Ectodermal cell (in vitro differentiated cells): ENCODE data around the gene ARID4B.

ENCODE experiments used
- H3K27ac ChIP-seq: 2 replicates; pipeline ENCODE4 v1.7.0; 2013; ENCODE audit warnings: mild to moderate bottlenecking, low read depth, low read length; ENCODE audit not compliant: insufficient read depth, poor library complexity, severe bottlenecking
- H3K27me3 ChIP-seq: 2 replicates; pipeline ENCODE4 v1.7.0; 2013; ENCODE audit warnings: mild to moderate bottlenecking, low read length; ENCODE audit not compliant: insufficient read depth, control insufficient read depth, poor library complexity, severe bottlenecking
- H3K36me3 ChIP-seq: one replicate; pipeline ENCODE4 v1.7.0; 2013; ENCODE audit warnings: low read length; ENCODE audit not compliant: control insufficient read depth, insufficient read depth
- H3K4me1 ChIP-seq: one replicate; pipeline ENCODE4 v1.7.0; 2013; ENCODE audit warnings: low read length; ENCODE audit not compliant: control insufficient read depth, insufficient read depth
- H3K4me3 ChIP-seq: 2 replicates; pipeline ENCODE4 v1.7.0; 2013; ENCODE audit warnings: low read depth, low read length, control low read depth; ENCODE audit not compliant: insufficient read depth
- H3K9me3 ChIP-seq: 2 replicates; pipeline ENCODE4 v1.7.0; 2013; ENCODE audit warnings: mild to moderate bottlenecking, low read length, moderate library complexity; ENCODE audit not compliant: control insufficient read depth
- WGBS, 2 experiments: methylation state at CpG; one replicate each; pipeline ENCODE4 v1.1.7; 2013; ENCODE audit warnings: missing lambda C conversion rate in 2 of 2; 5-methylcytosine and 5-hydroxymethylcytosine counted together

ARID4B gene

DNA sequence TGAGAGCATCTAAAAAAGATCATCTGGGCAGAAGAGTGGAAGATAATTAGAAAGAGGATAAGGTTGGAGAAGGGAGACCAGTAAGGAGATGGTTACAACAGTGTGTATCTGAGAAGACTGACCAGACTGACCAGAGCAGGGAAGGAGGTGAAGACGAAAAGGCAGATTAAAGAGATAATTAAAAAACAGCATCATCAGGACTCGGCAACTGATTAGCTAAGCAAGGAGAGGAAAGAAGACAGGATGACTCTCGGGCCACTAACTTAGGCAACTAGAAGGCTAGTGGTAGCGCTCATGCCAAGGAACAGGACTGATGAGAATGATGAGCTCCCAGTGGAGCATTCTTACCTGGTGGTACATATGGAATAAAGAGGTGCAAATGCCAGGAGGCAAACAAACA lies 170.8 kb downstream of the ARID4B start:
- Histone ChIP-seq H3K27me3 (no peaks in the 10 kb centered on the region), H3K4me1 (no peaks in the 10 kb centered on the region), H3K9me3 (no peaks in the 10 kb centered on the region), H3K27ac (no peak overlapping the region), H3K36me3 (peaks cover 42% of the 10 kb centered on the region), H3K4me3 (no peak overlapping the region)
- WGBS, 2 experiments = 96 to 98% methylated on average over 4 of the region's 4 CpGs

DNA sequence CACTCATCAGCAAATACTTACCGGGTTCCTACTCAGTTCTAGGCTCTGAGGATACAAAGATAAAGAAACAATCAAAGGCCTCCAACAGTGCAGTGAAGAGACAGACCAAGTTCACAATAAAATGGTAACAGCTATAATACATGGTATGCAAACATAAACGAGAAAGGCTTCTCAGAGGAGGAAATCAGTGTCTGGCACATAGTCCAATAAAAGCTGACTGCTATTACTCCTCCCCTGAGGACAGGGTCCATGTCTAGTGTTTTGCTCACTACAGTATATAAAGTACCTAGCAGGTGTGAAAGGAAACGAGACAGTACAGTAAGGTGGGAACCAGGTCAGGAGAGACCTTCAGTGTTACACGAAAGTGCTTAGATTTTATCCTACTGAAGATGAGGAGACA lies 171.2 kb downstream of the ARID4B start:
- no peaks in the 10 kb centered on the region for H3K9me3 ChIP-seq
- no peak overlapping the region for H3K27ac ChIP-seq
- WGBS, 2 experiments = 93 to 96% methylated on average over 4 of the region's 4 CpGs
- H3K4me3 ChIP-seq = no peak overlapping the region
- H3K27me3 ChIP-seq = no peaks in the 10 kb centered on the region
- peaks cover 44% of the 10 kb centered on the region for H3K36me3 ChIP-seq
- no peaks in the 10 kb centered on the region for H3K4me1 ChIP-seq

- 98 to 99% methylated on average over 2 to 3 of the region's 3 CpGs for WGBS, 2 experiments
- no peaks in the 10 kb centered on the region for H3K9me3 ChIP-seq
- no peaks in the 10 kb centered on the region for H3K27me3 ChIP-seq
- H3K36me3 ChIP-seq = peaks cover 48% of the 10 kb centered on the region
- H3K4me3 ChIP-seq = no peak overlapping the region
- H3K4me1 ChIP-seq = no peaks in the 10 kb centered on the region
- no peak overlapping the region for H3K27ac ChIP-seq
These were observed 171.7 kb downstream of the ARID4B start for GRCh38 chr1:235156265-235156664.

DNA sequence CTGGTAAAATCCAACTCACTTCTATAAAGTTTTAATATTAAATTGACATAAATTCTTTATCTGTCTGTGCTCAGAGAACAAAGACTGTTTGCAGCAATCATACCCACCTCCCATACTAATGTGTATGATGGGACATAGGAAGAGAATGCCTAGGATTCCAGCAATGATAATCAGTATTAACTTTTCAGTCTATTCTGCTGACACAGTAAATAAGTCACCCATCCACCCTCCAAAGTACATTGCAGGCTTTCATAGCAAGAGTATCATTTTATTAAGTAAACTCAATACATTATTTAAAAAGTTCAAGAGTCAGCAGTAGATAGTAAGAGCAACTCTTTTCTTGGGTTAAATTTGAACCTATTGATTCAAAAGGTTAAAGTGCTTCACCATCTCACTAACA lies 175.7 kb downstream of the ARID4B start:
- Histone ChIP-seq H3K27ac (no peak overlapping the region), H3K4me3 (no peak overlapping the region), H3K36me3 (peaks cover 55% of the 10 kb centered on the region), H3K27me3 (no peaks in the 10 kb centered on the region), H3K4me1 (no peaks in the 10 kb centered on the region), H3K9me3 (no peaks in the 10 kb centered on the region)

DNA sequence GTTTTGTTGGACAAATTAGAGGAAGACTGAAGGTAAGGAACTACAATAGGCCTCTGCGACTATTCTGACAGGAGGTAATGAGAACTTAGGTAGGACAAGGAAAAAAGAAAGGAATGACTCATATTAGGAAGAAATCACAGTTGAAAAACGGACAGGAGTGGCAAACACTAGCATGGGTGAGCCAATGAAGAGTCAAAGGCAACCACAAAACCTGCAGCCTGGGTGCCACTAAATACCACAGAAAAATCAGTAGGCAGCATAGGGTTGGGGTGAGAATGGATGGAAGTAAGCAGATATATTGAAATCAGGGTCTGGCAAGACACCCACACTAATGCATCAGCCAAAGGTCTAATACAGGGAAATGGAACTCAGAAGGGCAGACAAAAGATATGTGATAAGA lies 176.9 kb downstream of the ARID4B start:
- no peak overlapping the region for H3K27ac ChIP-seq
- no peak overlapping the region for H3K4me3 ChIP-seq
- peaks cover 61% of the 10 kb centered on the region for H3K36me3 ChIP-seq
- no peaks in the 10 kb centered on the region for H3K27me3 ChIP-seq
- H3K4me1 ChIP-seq = no peaks in the 10 kb centered on the region
- WGBS, 2 experiments = 93 to 97% methylated on average over 2 of the region's 2 CpGs
- H3K9me3 ChIP-seq = no peaks in the 10 kb centered on the region

DNA sequence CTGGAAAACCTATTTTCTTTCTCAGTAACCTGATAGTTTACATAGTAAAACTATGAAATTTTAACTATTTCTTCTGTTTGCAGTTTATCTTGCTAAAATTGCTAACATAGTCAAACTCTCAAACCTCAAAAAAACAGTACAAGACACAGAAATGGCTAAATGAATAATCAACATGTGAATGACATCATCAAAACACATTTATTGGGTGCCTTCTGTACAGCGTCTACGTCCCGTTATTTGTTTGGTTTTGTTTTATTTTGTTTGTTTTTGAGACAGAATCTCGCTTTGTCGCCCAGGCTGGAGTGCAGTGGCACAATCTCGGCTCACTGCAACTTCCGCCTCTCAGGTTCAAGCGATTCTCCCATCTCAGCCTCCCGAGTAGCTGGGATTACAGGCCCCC lies 178.2 kb downstream of the ARID4B start:
- Histone ChIP-seq H3K27ac (no peak overlapping the region), H3K9me3 (no peaks in the 10 kb centered on the region), H3K36me3 (peaks cover 64% of the 10 kb centered on the region), H3K4me3 (no peak overlapping the region), H3K27me3 (no peaks in the 10 kb centered on the region), H3K4me1 (no peaks in the 10 kb centered on the region)
- 92 to 96% methylated on average over 9 of the region's 9 CpGs for WGBS, 2 experiments

- H3K27me3 ChIP-seq = no peaks in the 10 kb centered on the region
- H3K27ac ChIP-seq = no peak overlapping the region
- 77 to 87% methylated on average over 4 of the region's 4 CpGs for WGBS, 2 experiments
- H3K4me3 ChIP-seq = no peak overlapping the region
- H3K36me3 ChIP-seq = peaks cover 45% of the 10 kb centered on the region
- no peaks in the 10 kb centered on the region for H3K4me1 ChIP-seq
- no peaks in the 10 kb centered on the region for H3K9me3 ChIP-seq
These were observed 180.7 kb downstream of the ARID4B start for GRCh38 chr1:235147269-235147668.

DNA sequence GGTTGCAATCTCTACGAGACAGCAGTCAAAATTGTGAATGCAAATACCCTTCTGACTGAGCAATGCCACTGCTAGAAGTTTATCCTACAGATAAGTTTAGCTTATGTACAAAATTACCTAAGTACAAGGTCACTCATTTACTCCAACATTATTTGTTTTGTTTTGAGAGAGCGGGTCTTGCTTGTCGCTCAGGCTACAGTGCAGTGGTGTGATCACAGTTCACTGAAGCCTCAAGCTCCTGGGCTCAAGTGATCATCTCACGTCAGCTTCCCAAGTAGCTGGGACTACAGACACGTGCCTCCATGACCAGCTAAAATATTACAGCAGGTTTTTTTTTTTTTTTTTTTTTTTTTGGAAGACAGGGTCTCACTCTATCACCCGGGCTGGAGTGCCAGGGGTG lies 182.3 kb downstream of the ARID4B start:
- 95 to 98% methylated on average over 6 of the region's 6 CpGs for WGBS, 2 experiments
- H3K36me3 ChIP-seq = peaks cover 35% of the 10 kb centered on the region
- no peaks in the 10 kb centered on the region for H3K4me1 ChIP-seq

GRCh38 chr1:235142991-235143390 lies 185.0 kb downstream of the ARID4B start:
- no peaks in the 10 kb centered on the region for H3K27me3 ChIP-seq
- H3K4me3 ChIP-seq = no peak overlapping the region
- H3K9me3 ChIP-seq = no peaks in the 10 kb centered on the region
- H3K27ac ChIP-seq = no peak overlapping the region
- H3K36me3 ChIP-seq = peaks cover 22% of the 10 kb centered on the region
- H3K4me1 ChIP-seq = no peaks in the 10 kb centered on the region
- 96 to 97% methylated on average over 4 of the region's 4 CpGs for WGBS, 2 experiments

More for the DNA sequence above, 182.3 kb downstream of the ARID4B start:
- Histone ChIP-seq H3K27me3 (no peaks in the 10 kb centered on the region), H3K4me3 (no peak overlapping the region), H3K27ac (no peak overlapping the region), H3K9me3 (no peaks in the 10 kb centered on the region)

DNA sequence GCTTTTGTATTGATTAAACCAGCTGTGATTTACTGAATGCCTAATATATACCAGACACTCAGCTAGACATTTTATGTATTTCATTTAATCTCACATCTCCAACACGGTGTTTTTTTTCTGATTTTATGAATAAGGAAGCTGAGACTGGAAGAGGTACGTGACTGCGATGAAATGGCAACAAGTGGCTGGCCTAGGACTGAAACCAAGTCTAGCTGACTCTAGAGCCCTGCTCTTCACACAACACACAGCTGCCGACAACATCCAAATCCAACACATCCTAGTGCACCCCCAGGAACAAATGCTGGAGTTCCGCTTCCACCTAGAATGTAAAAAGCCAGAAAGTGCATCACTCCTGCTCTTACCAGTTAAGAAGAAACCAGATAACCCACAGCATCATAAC lies 188.7 kb downstream of the ARID4B start:
- Histone ChIP-seq H3K27ac (no peak overlapping the region), H3K9me3 (no peaks in the 10 kb centered on the region), H3K27me3 (no peaks in the 10 kb centered on the region), H3K4me3 (no peak overlapping the region), H3K36me3 (peaks cover 16% of the 10 kb centered on the region), H3K4me1 (no peaks in the 10 kb centered on the region)
- 98 to 99% methylated on average over 5 of the region's 5 CpGs for WGBS, 2 experiments

DNA sequence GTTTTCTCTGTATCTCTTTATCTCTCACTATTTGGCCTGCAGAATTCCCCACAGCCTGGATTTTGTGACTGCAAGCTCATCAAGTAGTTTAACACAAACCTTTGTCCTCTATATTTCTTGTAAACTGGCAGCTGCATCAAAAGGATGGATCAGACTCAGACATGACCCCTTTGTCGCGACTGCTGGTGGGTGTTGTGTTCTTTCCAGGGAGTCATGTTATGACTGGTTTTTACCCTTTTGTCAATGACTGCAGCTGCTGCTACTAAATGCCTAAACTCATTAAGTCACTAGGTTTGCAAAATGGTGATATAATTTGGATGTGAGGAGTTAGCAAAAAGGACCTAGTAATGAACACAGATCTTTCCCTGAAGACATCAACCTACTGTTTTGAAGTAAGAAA lies 189.2 kb downstream of the ARID4B start:
- WGBS, 2 experiments = 86 to 90% methylated on average over 2 of the region's 2 CpGs
- Histone ChIP-seq H3K9me3 (no peaks in the 10 kb centered on the region), H3K4me3 (no peak overlapping the region), H3K4me1 (no peaks in the 10 kb centered on the region), H3K27me3 (no peaks in the 10 kb centered on the region), H3K27ac (no peak overlapping the region), H3K36me3 (peaks cover 16% of the 10 kb centered on the region)
